Ishikawa (cell line): ENCODE data around the gene CCL11.

ENCODE experiments used
- CEBPB ChIP-seq: IDR thresholded peaks from 2 replicates; pipeline ENCODE4 v1.6.1; 2012
- CREB1 ChIP-seq: IDR thresholded peaks from 2 replicates; pipeline ENCODE4 v1.6.1; 2012; ENCODE audit warnings: low read depth
- EGR1 ChIP-seq: IDR thresholded peaks from 2 replicates; pipeline ENCODE4 v1.6.1; 2012
- EP300 ChIP-seq: IDR thresholded peaks from 2 replicates; pipeline ENCODE4 v1.6.1; 2012; ENCODE audit warnings: borderline replicate concordance
- FOXM1 ChIP-seq: IDR thresholded peaks from 2 replicates; pipeline ENCODE4 v1.6.1; 2012; ENCODE audit warnings: low read depth, borderline replicate concordance
- NFIC ChIP-seq: IDR thresholded peaks from 2 replicates; pipeline ENCODE4 v1.6.1; 2012
- RAD21 ChIP-seq: IDR thresholded peaks from 2 replicates; pipeline ENCODE4 v1.6.1; 2012; ENCODE audit warnings: low read depth
- TAF1 ChIP-seq: IDR thresholded peaks from 2 replicates; pipeline ENCODE4 v1.6.1; 2012; ENCODE audit warnings: low read depth, mild to moderate bottlenecking
- TCF12 ChIP-seq: IDR thresholded peaks from 2 replicates; pipeline ENCODE4 v1.6.1; 2012; ENCODE audit warnings: low read depth
- TEAD4 ChIP-seq: IDR thresholded peaks from 2 replicates; pipeline ENCODE4 v1.6.1; 2012
- YY1 ChIP-seq: IDR thresholded peaks from 2 replicates; pipeline ENCODE4 v1.6.1; 2012; ENCODE audit warnings: low read depth
- ZBTB7A ChIP-seq: IDR thresholded peaks from 2 replicates; pipeline ENCODE4 v1.6.1; 2012; ENCODE audit warnings: low read depth
- TF ChIP-seq, protein P1 (sequence below): IDR thresholded peaks from 2 replicates; pipeline ENCODE4 v1.6.1; 2012; ENCODE audit warnings: low read depth, mild to moderate bottlenecking
- TF ChIP-seq, protein P2 (sequence below): IDR thresholded peaks from 2 replicates; pipeline ENCODE4 v1.6.1; 2012
- TF ChIP-seq, protein P3 (sequence below): IDR thresholded peaks from 2 replicates; pipeline ENCODE4 v1.6.1; 2012

Gene CCL11

DNA sequence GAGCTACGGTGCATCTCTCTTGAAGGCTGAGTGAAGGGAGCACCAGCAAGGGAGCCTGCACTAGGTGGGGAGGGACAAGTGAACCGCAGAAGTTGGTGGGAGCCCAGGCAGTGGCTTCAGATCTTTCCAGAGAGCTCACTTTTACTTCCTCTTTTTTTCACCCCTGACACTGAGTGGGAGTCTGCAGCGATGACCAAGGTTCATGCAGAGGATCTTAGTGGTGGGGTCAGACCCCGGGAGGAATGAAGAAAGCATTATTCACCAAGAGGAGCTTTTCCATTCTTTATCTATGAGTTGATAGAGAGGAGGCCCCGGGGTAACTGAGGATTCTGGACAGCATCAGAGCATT lies 33.5 kb upstream of the CCL11 start:
- TF ChIP-seq TAF1, result no peak
- TF ChIP-seq YY1, result no peak
- TF ChIP-seq ZBTB7A, result no peak
- no peak for TF ChIP-seq CREB1
- no peak for TF ChIP-seq TEAD4
- no peak for TF ChIP-seq FOXM1
- TF ChIP-seq, protein P1, sequence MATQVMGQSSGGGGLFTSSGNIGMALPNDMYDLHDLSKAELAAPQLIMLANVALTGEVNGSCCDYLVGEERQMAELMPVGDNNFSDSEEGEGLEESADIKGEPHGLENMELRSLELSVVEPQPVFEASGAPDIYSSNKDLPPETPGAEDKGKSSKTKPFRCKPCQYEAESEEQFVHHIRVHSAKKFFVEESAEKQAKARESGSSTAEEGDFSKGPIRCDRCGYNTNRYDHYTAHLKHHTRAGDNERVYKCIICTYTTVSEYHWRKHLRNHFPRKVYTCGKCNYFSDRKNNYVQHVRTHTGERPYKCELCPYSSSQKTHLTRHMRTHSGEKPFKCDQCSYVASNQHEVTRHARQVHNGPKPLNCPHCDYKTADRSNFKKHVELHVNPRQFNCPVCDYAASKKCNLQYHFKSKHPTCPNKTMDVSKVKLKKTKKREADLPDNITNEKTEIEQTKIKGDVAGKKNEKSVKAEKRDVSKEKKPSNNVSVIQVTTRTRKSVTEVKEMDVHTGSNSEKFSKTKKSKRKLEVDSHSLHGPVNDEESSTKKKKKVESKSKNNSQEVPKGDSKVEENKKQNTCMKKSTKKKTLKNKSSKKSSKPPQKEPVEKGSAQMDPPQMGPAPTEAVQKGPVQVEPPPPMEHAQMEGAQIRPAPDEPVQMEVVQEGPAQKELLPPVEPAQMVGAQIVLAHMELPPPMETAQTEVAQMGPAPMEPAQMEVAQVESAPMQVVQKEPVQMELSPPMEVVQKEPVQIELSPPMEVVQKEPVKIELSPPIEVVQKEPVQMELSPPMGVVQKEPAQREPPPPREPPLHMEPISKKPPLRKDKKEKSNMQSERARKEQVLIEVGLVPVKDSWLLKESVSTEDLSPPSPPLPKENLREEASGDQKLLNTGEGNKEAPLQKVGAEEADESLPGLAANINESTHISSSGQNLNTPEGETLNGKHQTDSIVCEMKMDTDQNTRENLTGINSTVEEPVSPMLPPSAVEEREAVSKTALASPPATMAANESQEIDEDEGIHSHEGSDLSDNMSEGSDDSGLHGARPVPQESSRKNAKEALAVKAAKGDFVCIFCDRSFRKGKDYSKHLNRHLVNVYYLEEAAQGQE, result no peak
- TF ChIP-seq, protein P2, sequence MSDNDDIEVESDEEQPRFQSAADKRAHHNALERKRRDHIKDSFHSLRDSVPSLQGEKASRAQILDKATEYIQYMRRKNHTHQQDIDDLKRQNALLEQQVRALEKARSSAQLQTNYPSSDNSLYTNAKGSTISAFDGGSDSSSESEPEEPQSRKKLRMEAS, result no peak
- no peak for TF ChIP-seq RAD21
- no peak for TF ChIP-seq EP300
- TF ChIP-seq CEBPB, result no peak
- TF ChIP-seq NFIC, result no peak
- TF ChIP-seq, protein P3, sequence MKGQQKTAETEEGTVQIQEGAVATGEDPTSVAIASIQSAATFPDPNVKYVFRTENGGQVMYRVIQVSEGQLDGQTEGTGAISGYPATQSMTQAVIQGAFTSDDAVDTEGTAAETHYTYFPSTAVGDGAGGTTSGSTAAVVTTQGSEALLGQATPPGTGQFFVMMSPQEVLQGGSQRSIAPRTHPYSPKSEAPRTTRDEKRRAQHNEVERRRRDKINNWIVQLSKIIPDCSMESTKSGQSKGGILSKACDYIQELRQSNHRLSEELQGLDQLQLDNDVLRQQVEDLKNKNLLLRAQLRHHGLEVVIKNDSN, result no peak
- no peak for TF ChIP-seq TCF12
- no peak for TF ChIP-seq EGR1

DNA sequence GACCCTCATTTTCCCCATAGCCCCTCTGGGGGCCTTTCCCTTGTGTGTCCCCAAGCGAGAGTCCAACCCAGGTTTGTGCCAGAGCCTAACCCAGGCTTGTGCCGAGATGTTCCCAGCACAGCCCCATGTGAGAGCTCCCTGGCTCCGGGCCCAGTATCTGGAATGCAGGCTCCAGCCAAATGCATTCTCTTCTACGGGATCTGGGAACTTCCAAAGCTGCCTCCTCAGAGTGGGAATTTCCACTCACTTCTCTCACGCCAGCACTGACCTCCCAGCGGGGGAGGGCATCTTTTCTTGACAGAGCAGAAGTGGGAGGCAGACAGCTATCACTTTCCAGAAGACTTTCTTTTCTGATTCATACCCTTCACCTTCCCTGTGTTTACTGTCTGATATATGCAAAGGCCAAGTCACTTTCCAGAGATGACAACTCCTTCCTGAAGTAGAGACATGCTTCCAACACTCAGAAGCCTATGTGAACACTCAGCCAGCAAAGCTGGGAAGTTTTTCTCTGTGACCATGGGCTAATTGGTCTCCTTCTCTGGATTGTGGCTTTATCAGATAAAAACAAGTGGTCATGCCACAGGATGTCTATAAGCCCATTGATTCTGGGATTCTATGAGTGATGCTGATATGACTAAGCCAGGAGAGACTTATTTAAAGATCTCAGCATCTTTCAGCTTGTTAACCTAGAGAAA lies 33.0 kb upstream of the CCL11 start:
- TF ChIP-seq TAF1 (no peak), TCF12 (no peak), CREB1 (no peak), CEBPB (no peak), ZBTB7A (no peak), NFIC (no peak), TEAD4 (no peak), FOXM1 (no peak)
- TF ChIP-seq, protein P3, result no peak
- TF ChIP-seq, protein P2, result no peak

DNA sequence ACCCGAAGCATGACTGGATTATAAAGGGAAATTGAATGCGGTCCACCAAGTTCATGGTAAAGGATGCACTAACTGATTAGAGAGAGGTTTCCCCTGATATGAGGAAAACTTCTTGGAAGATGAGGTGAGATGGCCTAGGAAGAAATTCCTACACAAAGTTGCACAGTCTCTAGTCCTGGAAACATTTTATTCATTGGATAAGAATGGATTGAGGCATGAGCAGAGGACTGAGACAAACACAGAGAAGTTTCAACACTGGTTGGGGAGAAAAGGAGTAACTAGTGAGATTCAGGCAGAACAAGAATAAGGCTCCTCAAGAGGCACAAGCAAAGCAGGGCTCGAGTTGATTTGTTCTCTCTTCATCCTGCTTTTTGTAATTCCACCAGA lies 32.4 kb upstream of the CCL11 start:
- TF ChIP-seq FOXM1 (no peak), NFIC (no peak)

DNA sequence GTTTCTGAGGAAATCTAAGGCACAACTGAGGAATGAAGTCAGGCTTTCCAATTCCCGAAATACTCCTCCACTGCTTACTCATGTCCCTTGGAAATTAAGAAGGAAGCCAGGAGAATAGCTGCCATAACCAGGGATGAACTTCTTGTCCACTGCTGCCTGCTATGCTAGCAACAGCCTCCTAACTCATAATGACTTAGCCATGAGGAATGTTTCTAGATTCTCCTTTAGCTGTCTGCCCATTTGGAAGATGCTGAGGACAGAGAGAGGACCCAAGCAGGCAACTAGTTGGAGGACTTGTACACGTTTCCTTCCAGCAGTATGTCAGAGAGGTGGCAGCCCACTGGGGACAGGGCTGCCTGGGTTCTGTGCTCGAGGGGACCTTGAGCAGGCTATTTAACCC lies 31.4 kb upstream of the CCL11 start:
- TF ChIP-seq CREB1 (no peak), CEBPB (no peak), TCF12 (no peak), TAF1 (no peak), ZBTB7A (no peak), RAD21 (no peak), YY1 (no peak), FOXM1 (no peak), EP300 (no peak), NFIC (no peak), EGR1 (no peak), TEAD4 (no peak)
- TF ChIP-seq, protein P3, result no peak
- TF ChIP-seq, protein P2, result no peak

DNA sequence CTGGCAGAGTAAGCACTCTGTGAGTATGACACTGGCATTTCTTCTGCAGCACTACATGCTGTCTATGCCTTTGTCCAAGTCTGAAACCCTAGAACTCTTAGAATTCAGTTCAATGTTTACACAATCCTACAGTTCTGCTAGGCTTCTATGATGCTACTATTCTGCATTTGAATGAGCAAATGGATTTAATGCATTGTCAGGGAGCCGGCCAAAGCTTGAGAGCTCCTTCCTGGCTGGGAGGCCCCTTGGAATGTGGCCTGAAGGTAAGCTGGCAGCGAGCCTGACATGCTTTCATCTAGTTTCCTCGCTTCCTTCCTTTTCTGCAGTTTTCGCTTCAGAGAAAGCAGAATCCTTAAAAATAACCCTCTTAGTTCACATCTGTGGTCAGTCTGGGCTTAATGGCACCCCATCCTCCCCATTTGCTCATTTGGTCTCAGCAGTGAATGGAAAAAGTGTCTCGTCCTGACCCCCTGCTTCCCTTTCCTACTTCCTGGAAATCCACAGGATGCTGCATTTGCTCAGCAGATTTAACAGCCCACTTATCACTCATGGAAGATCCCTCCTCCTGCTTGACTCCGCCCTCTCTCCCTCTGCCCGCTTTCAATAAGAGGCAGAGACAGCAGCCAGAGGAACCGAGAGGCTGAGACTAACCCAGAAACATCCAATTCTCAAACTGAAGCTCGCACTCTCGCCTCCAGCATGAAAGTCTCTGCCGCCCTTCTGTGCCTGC lies 30.7 kb upstream of the CCL11 start, which contains the start of gene CCL2:
CCL2 (plus strand) TSS at position 635 of the 730 bp plus-strand sequence; CDS start at position 700, 65 bp downstream.
- TF ChIP-seq RAD21, result no peak

DNA sequence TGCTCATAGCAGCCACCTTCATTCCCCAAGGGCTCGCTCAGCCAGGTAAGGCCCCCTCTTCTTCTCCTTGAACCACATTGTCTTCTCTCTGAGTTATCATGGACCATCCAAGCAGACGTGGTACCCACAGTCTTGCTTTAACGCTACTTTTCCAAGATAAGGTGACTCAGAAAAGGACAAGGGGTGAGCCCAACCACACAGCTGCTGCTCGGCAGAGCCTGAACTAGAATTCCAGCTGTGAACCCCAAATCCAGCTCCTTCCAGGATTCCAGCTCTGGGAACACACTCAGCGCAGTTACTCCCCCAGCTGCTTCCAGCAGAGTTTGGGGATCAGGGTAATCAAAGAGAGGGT lies 30.2 kb upstream of the CCL11 start:
- TF ChIP-seq TEAD4 (no peak), EP300 (no peak), RAD21 (no peak), YY1 (no peak), NFIC (no peak), FOXM1 (no peak), ZBTB7A (no peak), TCF12 (no peak), CEBPB (no peak), EGR1 (no peak), TAF1 (no peak), CREB1 (no peak)
- TF ChIP-seq, protein P2, result no peak
- TF ChIP-seq, protein P1, result no peak
- TF ChIP-seq, protein P3, result no peak
